Measurements from ENCODE around the gene CD247.

DNA sequence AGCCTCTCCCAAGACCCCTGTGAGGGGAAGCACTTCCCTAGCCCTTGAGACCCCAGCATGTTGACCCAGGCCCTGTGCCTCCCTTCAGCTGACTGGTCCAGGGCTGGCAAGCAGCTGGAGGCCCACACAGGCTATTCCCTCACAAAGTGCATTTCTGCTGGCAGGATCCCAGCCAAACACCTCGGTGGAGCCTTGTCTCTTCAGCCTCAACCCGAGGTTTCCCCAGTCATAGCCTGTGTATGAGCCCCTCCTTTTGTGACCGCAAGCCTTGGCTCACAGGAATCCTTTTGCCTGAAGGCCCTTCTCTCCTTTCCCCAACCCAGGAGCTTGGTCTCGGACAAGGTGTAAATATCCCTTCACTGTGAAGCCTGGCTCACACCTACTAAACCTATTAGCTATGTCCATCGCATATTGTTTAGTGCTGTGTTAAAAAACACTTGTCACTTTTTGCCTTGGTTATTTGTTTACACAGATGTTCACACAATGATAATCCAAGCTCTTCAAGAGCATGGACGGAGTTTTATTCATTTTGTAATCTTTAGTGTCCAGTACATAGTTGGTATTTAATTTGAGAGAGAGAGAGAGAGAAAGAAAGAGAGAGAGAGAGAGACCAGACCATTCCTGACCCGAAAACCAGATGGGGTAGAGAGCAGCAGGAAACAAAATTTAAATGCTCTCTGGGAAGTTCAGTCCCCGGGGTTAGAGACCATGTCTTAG is 8.5 kb upstream of the CD247 start:
- TF ChIP-seq CEBPB (IDR thresholded peaks at IDR 0.05; ENCODE audit: low read depth, low read length) (no peak), POLR2A (IDR thresholded peaks at IDR 0.05; ENCODE audit: low read depth, low read length) (no peak), FOS (IDR thresholded peaks at IDR 0.05; ENCODE audit: low read depth, low read length) (no peak)
- TF ChIP-seq, protein P1, sequence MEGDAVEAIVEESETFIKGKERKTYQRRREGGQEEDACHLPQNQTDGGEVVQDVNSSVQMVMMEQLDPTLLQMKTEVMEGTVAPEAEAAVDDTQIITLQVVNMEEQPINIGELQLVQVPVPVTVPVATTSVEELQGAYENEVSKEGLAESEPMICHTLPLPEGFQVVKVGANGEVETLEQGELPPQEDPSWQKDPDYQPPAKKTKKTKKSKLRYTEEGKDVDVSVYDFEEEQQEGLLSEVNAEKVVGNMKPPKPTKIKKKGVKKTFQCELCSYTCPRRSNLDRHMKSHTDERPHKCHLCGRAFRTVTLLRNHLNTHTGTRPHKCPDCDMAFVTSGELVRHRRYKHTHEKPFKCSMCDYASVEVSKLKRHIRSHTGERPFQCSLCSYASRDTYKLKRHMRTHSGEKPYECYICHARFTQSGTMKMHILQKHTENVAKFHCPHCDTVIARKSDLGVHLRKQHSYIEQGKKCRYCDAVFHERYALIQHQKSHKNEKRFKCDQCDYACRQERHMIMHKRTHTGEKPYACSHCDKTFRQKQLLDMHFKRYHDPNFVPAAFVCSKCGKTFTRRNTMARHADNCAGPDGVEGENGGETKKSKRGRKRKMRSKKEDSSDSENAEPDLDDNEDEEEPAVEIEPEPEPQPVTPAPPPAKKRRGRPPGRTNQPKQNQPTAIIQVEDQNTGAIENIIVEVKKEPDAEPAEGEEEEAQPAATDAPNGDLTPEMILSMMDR (conservative IDR thresholded peaks at IDR 0.05; ENCODE audit: low read depth, low read length): no peak
